ENCODE data around the gene RAPGEF6. TPM values are rescaled to one million over a fixed set of nuclear protein-coding genes. Genes with fewer than 3 reads are reported as not detected.

The RAPGEF6 gene, protein sequence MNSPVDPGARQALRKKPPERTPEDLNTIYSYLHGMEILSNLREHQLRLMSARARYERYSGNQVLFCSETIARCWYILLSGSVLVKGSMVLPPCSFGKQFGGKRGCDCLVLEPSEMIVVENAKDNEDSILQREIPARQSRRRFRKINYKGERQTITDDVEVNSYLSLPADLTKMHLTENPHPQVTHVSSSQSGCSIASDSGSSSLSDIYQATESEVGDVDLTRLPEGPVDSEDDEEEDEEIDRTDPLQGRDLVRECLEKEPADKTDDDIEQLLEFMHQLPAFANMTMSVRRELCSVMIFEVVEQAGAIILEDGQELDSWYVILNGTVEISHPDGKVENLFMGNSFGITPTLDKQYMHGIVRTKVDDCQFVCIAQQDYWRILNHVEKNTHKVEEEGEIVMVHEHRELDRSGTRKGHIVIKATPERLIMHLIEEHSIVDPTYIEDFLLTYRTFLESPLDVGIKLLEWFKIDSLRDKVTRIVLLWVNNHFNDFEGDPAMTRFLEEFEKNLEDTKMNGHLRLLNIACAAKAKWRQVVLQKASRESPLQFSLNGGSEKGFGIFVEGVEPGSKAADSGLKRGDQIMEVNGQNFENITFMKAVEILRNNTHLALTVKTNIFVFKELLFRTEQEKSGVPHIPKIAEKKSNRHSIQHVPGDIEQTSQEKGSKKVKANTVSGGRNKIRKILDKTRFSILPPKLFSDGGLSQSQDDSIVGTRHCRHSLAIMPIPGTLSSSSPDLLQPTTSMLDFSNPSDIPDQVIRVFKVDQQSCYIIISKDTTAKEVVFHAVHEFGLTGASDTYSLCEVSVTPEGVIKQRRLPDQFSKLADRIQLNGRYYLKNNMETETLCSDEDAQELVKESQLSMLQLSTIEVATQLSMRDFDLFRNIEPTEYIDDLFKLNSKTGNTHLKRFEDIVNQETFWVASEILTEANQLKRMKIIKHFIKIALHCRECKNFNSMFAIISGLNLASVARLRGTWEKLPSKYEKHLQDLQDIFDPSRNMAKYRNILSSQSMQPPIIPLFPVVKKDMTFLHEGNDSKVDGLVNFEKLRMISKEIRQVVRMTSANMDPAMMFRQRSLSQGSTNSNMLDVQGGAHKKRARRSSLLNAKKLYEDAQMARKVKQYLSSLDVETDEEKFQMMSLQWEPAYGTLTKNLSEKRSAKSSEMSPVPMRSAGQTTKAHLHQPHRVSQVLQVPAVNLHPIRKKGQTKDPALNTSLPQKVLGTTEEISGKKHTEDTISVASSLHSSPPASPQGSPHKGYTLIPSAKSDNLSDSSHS (N-terminal part only)
- 8.1 and 13.1 TPM in 2 replicates for polyA plus RNA-seq (2011; rRNA removed)
- 30.5 and 44.7 TPM in 2 replicates for polyA minus RNA-seq (2011; rRNA and poly(A)+ RNA removed)

- ChIA-PET CTCF (interaction anchor here (1.3 kb wide), 1 partner anchor 46 kb away, joined by 9 read pairs; no protein-coding TSS in a partner anchor), POLR2A (interaction anchor here (1.3 kb wide), 1 partner anchor 36 kb away, joined by 5 read pairs; no protein-coding TSS in a partner anchor)
- Histone ChIP-seq H3K27me3 (ENCODE audit: control insufficient read depth, insufficient read depth, low read length) (no peaks in the 10 kb centered on the region), H3K4me3 (ENCODE audit: low read depth, low read length) (peak within 1 kb of the TSS; percentile 97), H3K27ac (ENCODE audit: low read depth, low read length) (peak within 1 kb of the TSS; percentile 98), H3K9me3 (ENCODE audit: control insufficient read depth, insufficient read depth, low read length) (peaks cover 4% of the 10 kb centered on the region; the same call in 1 of the 2 replicates)
- DNase-seq (ENCODE audit: low read depth, low spot score): peak; percentile 100
- TF ChIP-seq, protein P1, sequence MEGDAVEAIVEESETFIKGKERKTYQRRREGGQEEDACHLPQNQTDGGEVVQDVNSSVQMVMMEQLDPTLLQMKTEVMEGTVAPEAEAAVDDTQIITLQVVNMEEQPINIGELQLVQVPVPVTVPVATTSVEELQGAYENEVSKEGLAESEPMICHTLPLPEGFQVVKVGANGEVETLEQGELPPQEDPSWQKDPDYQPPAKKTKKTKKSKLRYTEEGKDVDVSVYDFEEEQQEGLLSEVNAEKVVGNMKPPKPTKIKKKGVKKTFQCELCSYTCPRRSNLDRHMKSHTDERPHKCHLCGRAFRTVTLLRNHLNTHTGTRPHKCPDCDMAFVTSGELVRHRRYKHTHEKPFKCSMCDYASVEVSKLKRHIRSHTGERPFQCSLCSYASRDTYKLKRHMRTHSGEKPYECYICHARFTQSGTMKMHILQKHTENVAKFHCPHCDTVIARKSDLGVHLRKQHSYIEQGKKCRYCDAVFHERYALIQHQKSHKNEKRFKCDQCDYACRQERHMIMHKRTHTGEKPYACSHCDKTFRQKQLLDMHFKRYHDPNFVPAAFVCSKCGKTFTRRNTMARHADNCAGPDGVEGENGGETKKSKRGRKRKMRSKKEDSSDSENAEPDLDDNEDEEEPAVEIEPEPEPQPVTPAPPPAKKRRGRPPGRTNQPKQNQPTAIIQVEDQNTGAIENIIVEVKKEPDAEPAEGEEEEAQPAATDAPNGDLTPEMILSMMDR (IDR thresholded peaks at IDR 0.05; ENCODE audit: low read depth, low read length): no peak; the same call in 1 of the 2 replicates
Measured at GRCh38 chr5:131634996-131635683, at the start of gene RAPGEF6. TSS of gene RAPGEF6 (minus strand) at chr5:131635229. CDS start at chr5:131635030, 199 bp downstream.

DNA sequence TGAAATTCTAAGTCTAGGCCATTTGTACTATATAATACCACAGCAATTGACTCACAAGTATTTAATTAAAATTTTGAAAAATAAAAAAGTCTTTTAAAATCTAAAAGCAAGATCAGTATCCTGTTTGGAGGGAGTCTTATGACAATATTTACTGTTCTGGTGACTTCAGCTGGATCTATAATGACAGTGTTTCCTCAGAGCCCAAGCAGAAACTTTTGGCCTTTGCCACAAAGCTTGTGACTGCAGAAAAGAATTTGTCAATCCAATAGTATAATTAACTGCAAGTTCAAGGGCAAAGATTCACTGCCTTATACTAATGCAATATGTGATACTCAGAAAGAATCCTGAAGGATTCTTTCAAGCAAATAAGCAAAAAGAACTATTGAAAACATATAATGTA, 49.6 kb upstream of the RAPGEF6 start:
- DNase-seq (ENCODE audit: low read depth, low spot score): no peak
- CTCF ChIA-PET: no interaction called here
- no peaks in the 10 kb centered on the region for H3K27me3 ChIP-seq (ENCODE audit: control insufficient read depth, insufficient read depth, low read length)
- H3K4me3 ChIP-seq (ENCODE audit: low read depth, low read length): no peak overlapping the region
- H3K9me3 ChIP-seq (ENCODE audit: control insufficient read depth, insufficient read depth, low read length): no peaks in the 10 kb centered on the region
- no peak overlapping the region for H3K27ac ChIP-seq (ENCODE audit: low read depth, low read length)
- TF ChIP-seq, protein P1 (IDR thresholded peaks at IDR 0.05; ENCODE audit: low read depth, low read length): no peak
- POLR2A ChIA-PET: interaction anchor here (1.1 kb wide), 1 partner anchor 13 kb away, joined by 3 read pairs; no protein-coding TSS in a partner anchor

- no peaks in the 10 kb centered on the region for H3K9me3 ChIP-seq (ENCODE audit: control insufficient read depth, insufficient read depth, low read length)
- POLR2A ChIA-PET: interaction anchor here (1.1 kb wide), 1 partner anchor 13 kb away, joined by 3 read pairs; no protein-coding TSS in a partner anchor
- no peaks in the 10 kb centered on the region for H3K27me3 ChIP-seq (ENCODE audit: control insufficient read depth, insufficient read depth, low read length)
- TF ChIP-seq, protein P1 (IDR thresholded peaks at IDR 0.05; ENCODE audit: low read depth, low read length): no peak
- H3K27ac ChIP-seq (ENCODE audit: low read depth, low read length): no peak overlapping the region
- CTCF ChIA-PET: no interaction called here
- no peak overlapping the region for H3K4me3 ChIP-seq (ENCODE audit: low read depth, low read length)
- no peak for DNase-seq (ENCODE audit: low read depth, low spot score)
Measured at GRCh38 chr5:131684051-131684450, 49.0 kb upstream of the RAPGEF6 start.

DNA sequence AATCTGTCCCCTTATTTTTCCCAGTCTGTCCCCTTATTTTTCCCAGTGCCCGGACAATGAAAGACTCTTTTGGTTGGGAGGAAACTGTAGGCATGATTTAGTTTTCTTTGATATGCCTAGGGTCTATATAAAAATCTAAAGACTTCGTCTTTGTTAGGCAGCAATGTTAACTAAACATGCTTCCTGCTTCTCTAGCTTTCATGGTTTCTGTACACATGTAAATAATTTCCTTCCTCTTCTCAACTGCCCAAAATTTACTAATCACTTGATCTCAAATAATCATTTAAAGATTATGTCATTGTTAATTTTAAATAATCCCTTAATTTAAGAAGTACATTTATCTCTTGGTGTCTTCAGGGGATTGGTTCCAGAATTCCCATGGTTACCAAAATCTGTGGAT, 47.8 kb upstream of the RAPGEF6 start:
- Histone ChIP-seq H3K9me3 (ENCODE audit: control insufficient read depth, insufficient read depth, low read length) (no peaks in the 10 kb centered on the region), H3K4me3 (ENCODE audit: low read depth, low read length) (no peak overlapping the region), H3K27me3 (ENCODE audit: control insufficient read depth, insufficient read depth, low read length) (no peaks in the 10 kb centered on the region), H3K27ac (ENCODE audit: low read depth, low read length) (no peak overlapping the region)
- TF ChIP-seq, protein P1 (IDR thresholded peaks at IDR 0.05; ENCODE audit: low read depth, low read length): no peak
- no peak for DNase-seq (ENCODE audit: low read depth, low spot score)
- ChIA-PET CTCF (no interaction called here), POLR2A (interaction anchor here (0.6 kb wide), 1 partner anchor 819 kb away, joined by 3 read pairs; no protein-coding TSS in a partner anchor)
